GM12878 (cell line): ENCODE measurements around the gene RRAS. TPM values are rescaled to one million over a fixed set of nuclear protein-coding genes. Genes with fewer than 3 reads are reported as not detected.

ENCODE experiments used
- ASH2L ChIP-seq: fragments of 300-600, 200-600 bp; sonication (generic); IDR thresholded peaks from 2 replicates; pipeline ENCODE4 v1.6.1; 2017; ENCODE audit warnings: low read depth, mild to moderate bottlenecking, borderline replicate concordance
- BHLHE40 ChIP-seq, 2 experiments: fragments of 450-650 bp in 1 of 2; IDR thresholded peaks; 2 replicates each; pipeline ENCODE4 v1.6.1; 2011 to 2017; ENCODE audit warnings: low read depth in 2 of 2, borderline replicate concordance in 1 of 2, improper control_type of control experiment in 1 of 2, low read length in 1 of 2, mild to moderate bottlenecking in 1 of 2
- CBFB ChIP-seq: IDR thresholded peaks from 2 replicates; pipeline ENCODE4 v1.6.1; 2016; ENCODE audit warnings: antibody characterized with exemption, low read depth
- CEBPB ChIP-seq, 2 experiments: fragments of 150-350 bp in 1 of 2; IDR thresholded peaks; 2 replicates each; pipeline ENCODE4 v1.6.1; 2012 to 2014; ENCODE audit warnings: low read depth in 2 of 2, low read length in 2 of 2, borderline replicate concordance in 1 of 2, inconsistent platforms in 1 of 2
- CHD1 ChIP-seq: IDR thresholded peaks from 2 replicates; pipeline ENCODE4 v1.6.1; 2012; ENCODE audit warnings: low read depth, low read length, improper control_type of control experiment
- CHD4 ChIP-seq: fragments of 200-600 bp; sonication (generic); IDR thresholded peaks from 2 replicates; pipeline ENCODE4 v1.6.1; 2016; ENCODE audit warnings: mild to moderate bottlenecking
- CREB1 ChIP-seq: IDR thresholded peaks from 2 replicates; pipeline ENCODE4 v1.6.1; 2012; ENCODE audit warnings: low read depth, mild to moderate bottlenecking, inconsistent platforms
- DPF2 ChIP-seq: fragments of 450-650 bp; IDR thresholded peaks from 2 replicates; pipeline ENCODE4 v1.6.1; 2017; ENCODE audit warnings: mild to moderate bottlenecking
- EGR1 ChIP-seq, 2 experiments: IDR thresholded peaks; 1 replicate in 1 of 2; 2 replicates in 1 of 2; pipeline ENCODE4 v1.6.1; 2011 to 2012; ENCODE audit warnings: low read depth in 2 of 2, low read length in 2 of 2, borderline replicate concordance in 1 of 2, mild to moderate bottlenecking in 1 of 2, moderate library complexity in 1 of 2
- ETV6 ChIP-seq, 2 experiments: fragments of 450-650 bp in 1 of 2; IDR thresholded peaks in 1 of 2; conservative IDR thresholded peaks in 1 of 2; 2 replicates each; pipeline ENCODE4 v1.6.1; 2014; ENCODE audit warnings: antibody characterized with exemption in 1 of 2, borderline replicate concordance in 1 of 2, low read depth in 1 of 2, mild to moderate bottlenecking in 1 of 2, moderate library complexity in 1 of 2
- EZH2 ChIP-seq: IDR thresholded peaks from 2 replicates; pipeline ENCODE4 v1.6.1; 2012; ENCODE audit warnings: low read depth, mild to moderate bottlenecking, control low read depth, inconsistent platforms, low read length, borderline replicate concordance; ENCODE audit not compliant: control insufficient read depth
- FOXK2 ChIP-seq: fragments of 450-650 bp; IDR thresholded peaks from 2 replicates; pipeline ENCODE4 v1.6.1; 2017; ENCODE audit warnings: mild to moderate bottlenecking, moderate library complexity
- FOXM1 ChIP-seq: IDR thresholded peaks from 2 replicates; pipeline ENCODE4 v1.6.1; 2012; ENCODE audit warnings: low read depth, mild to moderate bottlenecking, inconsistent platforms, low read length, moderate library complexity
- HDAC2 ChIP-seq: fragments of 200-600 bp; sonication (generic); IDR thresholded peaks from 2 replicates; pipeline ENCODE4 v1.6.1; 2017
- HDGF ChIP-seq: fragments of 450-650 bp; IDR thresholded peaks from 2 replicates; pipeline ENCODE4 v1.6.1; 2016; ENCODE audit warnings: antibody characterized with exemption
- IRF3 ChIP-seq: fragments of 450-650 bp; IDR thresholded peaks from 2 replicates; pipeline ENCODE4 v1.6.1; 2014; ENCODE audit warnings: mild to moderate bottlenecking
- JUNB ChIP-seq: IDR thresholded peaks from 2 replicates; pipeline ENCODE4 v1.6.1; 2016; ENCODE audit warnings: antibody characterized with exemption, mild to moderate bottlenecking
- JUND ChIP-seq: IDR thresholded peaks from 2 replicates; pipeline ENCODE4 v1.6.1; 2012; ENCODE audit warnings: low read depth, mild to moderate bottlenecking, low read length, improper control_type of control experiment, moderate library complexity
- LARP7 ChIP-seq: fragments of 450-650 bp; IDR thresholded peaks from 2 replicates; pipeline ENCODE4 v1.6.1; 2017; ENCODE audit warnings: mild to moderate bottlenecking
- MTA2 ChIP-seq: fragments of 450-650 bp; IDR thresholded peaks from 2 replicates; pipeline ENCODE4 v1.6.1; 2016; ENCODE audit warnings: low read depth, mild to moderate bottlenecking, moderate library complexity
- MYB ChIP-seq: fragments of 150-350 bp; IDR thresholded peaks from 2 replicates; pipeline ENCODE4 v1.6.1; 2014; ENCODE audit warnings: mild to moderate bottlenecking, low read depth, low read length, borderline replicate concordance
- MYC ChIP-seq: IDR thresholded peaks from 2 replicates; pipeline ENCODE4 v1.6.1; 2011; ENCODE audit warnings: mild to moderate bottlenecking, low read length, moderate library complexity, inconsistent platforms; ENCODE audit not compliant: insufficient read depth, insufficient replicate concordance, insufficient read length, severe bottlenecking
- NFYA ChIP-seq: IDR thresholded peaks from 2 replicates; pipeline ENCODE4 v1.6.1; 2011; ENCODE audit warnings: low read depth, mild to moderate bottlenecking, low read length, improper control_type of control experiment, borderline replicate concordance
- NFYB ChIP-seq: IDR thresholded peaks from 2 replicates; pipeline ENCODE4 v1.6.1; 2011; ENCODE audit warnings: low read depth, mild to moderate bottlenecking, low read length, improper control_type of control experiment, moderate library complexity; ENCODE audit not compliant: insufficient read depth
- NR2C2 ChIP-seq: IDR thresholded peaks from 2 replicates; pipeline ENCODE4 v1.6.1; 2011; ENCODE audit warnings: borderline replicate concordance, low read depth; ENCODE audit not compliant: control insufficient read depth, insufficient read length
- PAX5 ChIP-seq: IDR thresholded peaks from 2 replicates; pipeline ENCODE4 v1.6.1; 2011; ENCODE audit warnings: low read depth, low read length, borderline replicate concordance
- SIN3A ChIP-seq: IDR thresholded peaks from 2 replicates; pipeline ENCODE4 v1.6.1; 2012; ENCODE audit warnings: low read depth, low read length, improper control_type of control experiment
- SUPT20H ChIP-seq: IDR thresholded peaks from 2 replicates; pipeline ENCODE4 v1.6.1; 2011; ENCODE audit warnings: low read depth, mild to moderate bottlenecking, low read length, moderate library complexity, borderline replicate concordance; ENCODE audit not compliant: control insufficient read depth
- YBX1 ChIP-seq: fragments of 450-650 bp; IDR thresholded peaks from 2 replicates; pipeline ENCODE4 v1.6.1; 2016; ENCODE audit warnings: antibody characterized with exemption
- ZSCAN29 ChIP-seq: fragments of 450-650 bp; IDR thresholded peaks from 2 replicates; pipeline ENCODE4 v1.6.1; 2017; ENCODE audit warnings: mild to moderate bottlenecking, moderate library complexity
- polyA plus RNA-seq, 11 experiments: library from polyadenylated mRNA; depleted of rRNA in 4 of 11; unstranded in 6 of 11; stranded (reverse) in 5 of 11; fragments of >200 nt; fragmentation: Nextera tagmentation in 4 of 11; fragmentation: Illumina TruSeq in 1 of 11; extraction: Ambion mirVana in 4 of 11; extraction: Trizol in 1 of 11; gene quantifications; 1 replicate in 1 of 11; 2 replicates in 10 of 11; pipeline versions ENCODE4 v1.2.1 to v1.2.3, GENCODE V29; 2011 to 2016; ENCODE audit warnings: inconsistent platforms in 2 of 11, missing spikeins in 2 of 11, low read depth in 1 of 11
- total RNA-seq, 4 experiments: library from RNA; depleted of rRNA in 3 of 4; stranded (reverse); fragments of >200 nt in 3 of 4; fragmentation: Illumina TruSeq in 1 of 4; extraction: Trizol in 1 of 4; gene quantifications; 2 replicates each; pipeline versions ENCODE4 v1.2.1 to v1.2.3, GENCODE V29; 2013 to 2021

Gene RRAS
- total and polyA plus RNA-seq, 10 of the 15 experiments (the other 5 are each of a cell fraction or from before 2014, with no cell fraction given): 0.24 to 5.8 (median 1.8) TPM

- no peak; the same call in 1 of the 2 replicates for TF ChIP-seq CHD1
- peak; percentile 57 for TF ChIP-seq SIN3A
- TF ChIP-seq LARP7: peak; percentile 89
- TF ChIP-seq NR2C2: no peak
- 0 out of 2 replicates have a peak, but pooled peaks have one; percentile 49 for TF ChIP-seq DPF2
- peak; percentile 87 for TF ChIP-seq FOXK2
- no peak for TF ChIP-seq MYC
- TF ChIP-seq YBX1: no peak
- TF ChIP-seq BHLHE40 (IDR thresholded peaks at IDR 0.05; ENCODE audit: borderline replicate concordance in 1 of 2, low read depth in 2 of 2, low read length in 1 of 2): peak; percentile 4 to 48; a peak in 1 of 4 replicates
- TF ChIP-seq HDGF: no peak
- TF ChIP-seq MYB: no peak
- TF ChIP-seq MTA2: no peak
- no peak for TF ChIP-seq ZSCAN29
- TF ChIP-seq JUND: no peak
- no peak for TF ChIP-seq ETV6 (conservative IDR thresholded peaks at IDR 0.05 in 1 of 2, IDR thresholded peaks at IDR 0.05 in 1 of 2; ENCODE audit: borderline replicate concordance in 1 of 2, low read depth in 1 of 2)
- TF ChIP-seq HDAC2: no peak
- TF ChIP-seq FOXM1: no peak
- peak; percentile 53; the same call in 1 of the 2 replicates for TF ChIP-seq CREB1
- TF ChIP-seq IRF3: no peak
- no peak for TF ChIP-seq PAX5
- no peak for TF ChIP-seq NFYA
- TF ChIP-seq CBFB: no peak; the same call in 1 of the 2 replicates
- no peak for TF ChIP-seq SUPT20H
- TF ChIP-seq CEBPB (IDR thresholded peaks at IDR 0.05; ENCODE audit: borderline replicate concordance in 1 of 2, low read depth in 2 of 2, low read length in 2 of 2): no peak
- TF ChIP-seq EGR1 (IDR thresholded peaks at IDR 0.05; ENCODE audit: borderline replicate concordance in 1 of 2, low read depth in 2 of 2, low read length in 2 of 2): no peak; a peak in 1 of 3 replicates
- no peak for TF ChIP-seq JUNB
- TF ChIP-seq CHD4: no peak
- TF ChIP-seq ASH2L: no peak
- TF ChIP-seq EZH2: no peak
- no peak for TF ChIP-seq NFYB
Measured at GRCh38 chr19:49664171-49665035, 24.5 kb upstream of the RRAS start (continued).
